G401 (cell line): ENCODE data around the gene CD59. TPM values are rescaled to one million over a fixed set of nuclear protein-coding genes. Genes with fewer than 3 reads are reported as not detected.
A peak's percentile ranks its signal among the peaks of the same experiment; 100 is the strongest.

ENCODE experiments used
- DNase-seq: peaks from one replicate; pipeline ENCODE4 v3.0.0-alpha.2; 2015; ENCODE audit warnings: low spot score
- in situ Hi-C: cut with HindIII; loops from 2 replicates; pipeline ENCODE4 v1.10.0; 2016; ENCODE audit warnings: low sequenced_read_pairs, mixed read lengths
- total RNA-seq: library from RNA; depleted of rRNA; stranded (reverse); fragments of >200 nt; shearing (Covaris generic); gene quantifications from 2 replicates; pipeline ENCODE4 v1.2.3, GENCODE V29; 2014

Gene CD59
- total RNA-seq, 1 experiment from 2014 or later: 76.4 TPM

DNA sequence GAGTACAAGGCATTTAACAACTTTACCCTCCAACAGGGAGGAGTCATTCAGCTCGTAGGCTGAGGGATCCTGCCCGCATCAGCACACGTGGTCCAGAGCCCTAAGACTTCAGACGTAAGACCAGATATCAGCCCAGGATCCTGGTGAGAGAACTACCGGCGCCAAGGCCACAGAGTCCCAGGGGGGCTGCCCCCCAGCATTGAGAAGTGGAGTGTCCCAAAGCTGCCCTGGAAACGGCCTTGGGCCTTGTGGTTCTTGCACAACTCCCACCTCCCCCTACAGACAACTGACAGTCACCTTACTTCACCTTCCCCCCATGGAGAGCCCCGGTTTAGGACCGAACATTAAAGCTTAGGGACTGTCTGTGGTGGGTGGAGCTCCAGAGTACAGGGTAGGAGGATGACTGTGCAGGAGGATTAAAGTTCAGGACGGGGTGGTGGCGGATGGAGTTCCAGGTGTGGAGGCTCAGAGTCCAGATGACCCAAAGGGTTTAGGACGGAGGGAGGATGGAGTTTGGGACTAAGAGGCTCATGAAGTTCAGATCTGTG lies 36.6 kb downstream of the CD59 start:
- DNase-seq: no peak
- in situ Hi-C loops: no loop called here

DNA sequence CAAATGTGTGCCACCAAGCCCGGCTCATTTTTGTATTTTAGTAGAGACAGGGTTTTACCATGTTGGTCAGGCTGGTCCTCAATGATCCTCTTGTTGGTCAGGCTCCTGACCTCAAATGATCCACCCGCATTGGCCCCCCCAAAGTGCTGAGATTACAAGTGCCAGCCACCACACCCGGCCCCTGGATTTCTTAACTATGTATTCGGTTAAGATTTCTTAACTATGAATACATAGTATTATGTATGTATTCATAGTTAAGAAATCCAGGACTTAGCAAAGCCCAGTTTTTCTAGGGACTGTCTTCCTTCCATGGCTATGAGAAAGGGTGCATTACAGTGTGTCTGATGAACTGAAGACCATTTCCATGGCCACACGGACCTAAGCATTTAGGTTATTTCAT lies 37.3 kb downstream of the CD59 start:
- in situ Hi-C loops: no loop called here
- DNase-seq: no peak

- DNase-seq: no peak
- in situ Hi-C loops: no loop called here
Observed at GRCh38 chr11:33697997-33698396, 38.2 kb downstream of the CD59 start.

GRCh38 chr11:33696931-33697638 lies 39.1 kb downstream of the CD59 start:
- in situ Hi-C loops: no loop called here
- DNase-seq: no peak

DNA sequence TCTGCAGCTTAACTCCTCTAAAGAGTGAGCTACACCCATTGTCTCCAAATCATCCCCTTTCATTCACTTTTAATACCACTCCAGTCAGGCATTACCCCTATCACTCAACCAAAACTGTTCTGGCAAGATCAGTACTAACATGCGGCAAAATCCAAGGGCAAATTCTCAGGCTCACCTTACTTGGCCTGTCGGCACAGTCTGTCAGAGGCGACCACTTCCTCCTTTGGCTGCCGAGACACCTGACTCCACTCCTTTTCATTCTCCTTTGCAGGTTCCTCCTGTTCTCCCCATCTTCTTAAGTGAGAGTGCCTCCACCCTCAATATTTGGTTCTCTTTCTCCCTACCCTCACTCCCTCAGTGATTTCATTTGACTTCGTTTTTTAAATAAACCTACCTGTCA lies 39.8 kb downstream of the CD59 start:
- in situ Hi-C loops: no loop called here

GRCh38 chr11:33695051-33695566 lies 41.1 kb downstream of the CD59 start:
- no peak for DNase-seq
- in situ Hi-C loops: no loop called here

More for the DNA sequence above, 39.8 kb downstream of the CD59 start:
- no peak for DNase-seq

DNA sequence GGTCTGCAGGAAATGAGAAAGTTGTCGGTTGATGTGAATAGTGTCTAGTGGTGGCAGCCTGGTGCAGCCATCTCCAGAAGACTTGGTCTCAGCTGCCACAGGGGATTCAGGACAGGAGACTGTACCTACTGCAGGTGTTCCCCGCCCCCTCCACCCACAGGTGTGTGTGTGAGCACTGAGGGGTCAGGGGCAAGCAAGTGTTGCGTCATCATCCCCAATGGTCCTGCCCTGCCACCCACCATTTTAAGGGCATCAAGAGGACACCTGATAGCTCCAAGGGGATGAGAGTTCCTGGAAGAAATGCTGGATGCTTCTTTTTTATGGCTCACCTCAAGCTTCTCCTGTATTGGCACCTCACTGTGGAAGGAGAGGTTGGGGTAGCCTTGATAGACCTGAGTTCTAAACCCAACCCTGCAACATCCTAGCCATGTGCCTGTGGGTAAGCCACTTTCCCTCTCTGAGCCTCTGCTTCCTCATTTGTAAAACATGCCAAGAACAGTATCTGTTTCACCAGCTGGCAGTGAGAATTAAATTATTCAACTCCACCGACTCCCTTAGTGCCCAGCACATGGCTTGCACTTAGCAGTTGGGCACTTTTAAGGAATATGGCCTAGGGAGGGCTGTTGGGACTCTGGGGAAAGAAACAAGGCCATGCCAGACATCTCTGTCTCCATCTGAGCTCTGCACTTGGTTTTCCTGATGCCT lies 41.7 kb downstream of the CD59 start:
- no peak for DNase-seq
- in situ Hi-C loops: no loop called here

DNA sequence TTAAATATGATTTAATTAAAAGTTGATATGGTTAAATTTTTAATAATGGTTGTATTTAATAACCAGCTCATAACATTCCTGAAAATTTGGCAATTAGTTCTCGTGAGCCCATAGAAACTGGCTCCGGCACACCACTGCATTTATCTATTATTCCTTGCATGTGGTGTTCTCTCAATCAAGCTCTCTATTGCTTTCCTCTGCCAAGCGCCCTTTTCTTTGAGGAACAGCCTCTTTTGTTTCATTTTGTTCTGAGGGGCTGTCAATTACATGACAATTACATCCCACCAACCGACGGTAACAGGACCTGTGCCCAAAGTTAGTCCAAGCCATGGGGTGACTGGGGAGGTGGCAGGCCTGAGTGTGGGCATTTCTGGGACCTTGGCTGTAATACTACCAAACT lies 43.7 kb downstream of the CD59 start:
- in situ Hi-C loops: no loop called here
- DNase-seq: no peak

- in situ Hi-C loops: no loop called here
- peak; percentile 55 for DNase-seq
Observed at GRCh38 chr11:33692013-33692504, 44.2 kb downstream of the CD59 start.

GRCh38 chr11:33691066-33691864 lies 45.0 kb downstream of the CD59 start:
- in situ Hi-C loops: no loop called here
- DNase-seq: no peak

DNA sequence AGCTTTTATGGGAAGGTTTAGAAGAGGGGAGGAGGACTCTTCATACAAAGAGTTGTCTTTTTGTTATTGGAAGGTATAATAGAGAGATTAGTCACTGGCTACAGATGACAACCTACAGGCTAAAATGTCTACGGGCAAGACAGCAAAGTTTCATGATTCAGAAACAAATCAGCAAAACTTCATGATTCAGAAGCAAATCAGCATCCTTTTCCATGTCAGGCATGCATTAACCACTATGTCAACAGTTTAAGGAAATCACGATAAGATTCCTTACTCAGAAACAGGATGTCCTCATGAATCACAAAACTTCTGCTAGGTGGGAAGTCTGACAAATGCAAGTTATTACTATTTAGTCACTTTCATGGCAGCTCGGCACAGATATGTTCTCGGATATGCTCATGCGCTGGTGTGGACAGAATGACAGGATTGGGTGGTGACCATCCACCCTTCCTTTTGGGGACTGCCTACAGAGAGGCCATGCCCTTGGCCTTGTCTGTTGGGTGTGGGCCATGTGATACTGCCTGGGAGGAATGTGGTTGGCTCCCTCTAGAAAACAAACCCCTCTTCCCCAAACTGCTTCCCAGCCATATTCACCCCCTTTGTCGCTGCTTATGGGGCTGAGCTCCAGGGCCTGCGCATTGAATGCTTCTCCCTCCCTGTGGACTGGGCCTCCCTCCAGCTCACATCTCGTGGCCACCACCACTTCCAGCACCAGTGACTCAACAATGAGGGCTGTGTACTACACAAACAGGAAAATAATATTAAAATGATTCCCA lies 45.7 kb downstream of the CD59 start:
- no peak for DNase-seq
- in situ Hi-C loops: no loop called here

- DNase-seq: no peak
- in situ Hi-C loops: no loop called here
Observed at GRCh38 chr11:33689501-33689900, 46.7 kb downstream of the CD59 start.

- no peak for DNase-seq
- in situ Hi-C loops: no loop called here
Observed at GRCh38 chr11:33689085-33689484, 47.1 kb downstream of the CD59 start.

- DNase-seq: peak; percentile 89
- in situ Hi-C loops: no loop called here
Observed at GRCh38 chr11:33687733-33688479, 48.3 kb downstream of the CD59 start.

DNA sequence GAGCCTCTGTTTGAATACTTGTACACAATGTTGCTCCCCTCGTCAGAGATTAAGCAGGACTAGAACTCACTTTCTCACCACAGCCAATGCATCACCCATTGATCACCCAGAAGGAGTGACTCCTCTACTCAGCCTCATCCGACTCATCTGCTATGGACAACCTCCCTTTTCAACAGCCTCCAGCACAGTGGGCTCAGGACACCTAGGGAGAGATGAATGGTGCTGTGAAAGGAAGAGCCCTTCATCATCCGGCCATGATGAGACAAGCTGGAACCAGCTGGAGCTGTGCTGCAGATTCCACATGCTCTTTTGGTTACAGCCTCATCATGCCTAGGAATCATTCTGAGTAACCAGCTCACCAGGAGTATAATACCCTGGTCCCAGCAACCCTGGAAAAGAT lies 51.1 kb downstream of the CD59 start:
- in situ Hi-C loops: no loop called here
- no peak for DNase-seq

GRCh38 chr11:33684003-33684706 lies 52.1 kb downstream of the CD59 start:
- in situ Hi-C loops: no loop called here
- DNase-seq: no peak

GRCh38 chr11:33682446-33682845 lies 53.8 kb downstream of the CD59 start:
- in situ Hi-C loops: no loop called here
- no peak for DNase-seq

DNA sequence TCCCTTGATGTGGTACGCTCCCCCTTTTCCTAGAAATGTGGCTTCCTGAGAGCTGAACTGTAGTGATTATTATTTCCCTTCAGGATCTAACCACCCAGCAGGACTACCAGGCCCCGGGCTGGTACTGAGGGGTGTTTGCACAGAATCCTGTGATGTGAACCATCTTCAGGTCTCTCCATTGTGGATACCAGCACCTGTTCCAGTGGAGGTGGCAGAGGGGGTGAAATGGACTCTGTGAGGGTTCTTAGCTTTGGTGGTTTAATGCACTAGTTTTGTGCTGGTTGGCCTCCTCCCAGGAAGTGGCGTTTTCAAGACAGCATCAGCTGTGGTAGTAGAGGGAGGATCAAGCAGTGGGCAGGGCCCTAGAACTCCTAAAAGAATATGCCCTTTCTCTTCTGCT lies 54.2 kb downstream of the CD59 start:
- DNase-seq: no peak
- in situ Hi-C loops: no loop called here
